Measurements from ENCODE around the gene FGL2.
"Not testable (repeated sequence)": the region's sequence is repeated elsewhere in the genome, so short reads cannot be mapped to it uniquely, and the experiment has no call there.

Gene FGL2

GRCh38 chr7:77154917-77155464 lies 44.6 kb downstream of the FGL2 start:
- DNase-seq = peak; percentile 10

- not testable (repeated sequence) for DNase-seq
Observed at GRCh38 chr7:77152232-77152631, 47.4 kb downstream of the FGL2 start.

Measured in CD4-positive, alpha-beta T cell treated with Interleukin-10 for 1 hour (primary cell).